ENCODE results near the gene ESRRA. TPM values are rescaled to one million over a fixed set of nuclear protein-coding genes. Genes with fewer than 3 reads are reported as not detected.

Gene ESRRA
- total RNA-seq, 2 experiments from 2014 or later: 10.9 to 12.0 TPM

DNA sequence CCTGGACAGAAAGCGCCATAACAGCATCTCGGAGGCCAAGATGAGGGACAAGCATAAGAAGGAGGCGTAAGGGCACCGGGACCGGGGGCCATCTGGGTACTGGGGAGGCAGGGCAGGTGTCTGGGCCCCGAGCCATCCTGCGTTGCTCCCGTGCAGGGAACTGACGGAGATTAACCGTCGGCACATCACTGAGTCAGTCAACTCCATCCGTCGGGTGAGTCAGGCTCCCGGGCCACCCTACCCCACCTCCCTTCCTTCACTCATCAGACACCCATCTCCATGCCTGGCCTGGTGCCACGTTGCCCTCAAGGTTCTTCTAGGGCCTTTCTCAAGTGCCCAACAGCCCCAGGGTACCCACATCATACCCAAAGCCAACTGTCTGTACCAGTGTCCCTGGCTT, 39.0 kb upstream of the ESRRA start:
- DNase-seq (no peak), ATAC-seq (ENCODE audit: poor library complexity) (no peak)
- intact Hi-C loops (cut with DNase I, micrococcal nuclease): no loop called here
- Mint-ChIP-seq H3K27ac (no peak overlapping the region), H3K4me1 (ENCODE audit: low read depth) (peaks cover 25% of the 10 kb centered on the region), H3K36me3 (ENCODE audit: low read depth) (peaks cover 15% of the 10 kb centered on the region), H3K4me3 (no peak overlapping the region), H3K27me3 (peaks cover 5% of the 10 kb centered on the region), H3K9me3 (no peaks in the 10 kb centered on the region)
- Histone ChIP-seq H3K4me1 (ENCODE audit: insufficient read depth, low read length) (peaks cover 30% of the 10 kb centered on the region), H3K27ac (ENCODE audit: low read depth in 1 of 2, low read length in 2 of 2) (no peak overlapping the region), H3K4me3 (ENCODE audit: low read length) (no peak overlapping the region), H3K9me3 (ENCODE audit: control insufficient read depth in 1 of 2, insufficient read depth in 1 of 2, low read length in 2 of 2) (no peaks in the 10 kb centered on the region), H3K36me3 (ENCODE audit: insufficient read depth, low read length) (peaks cover 8% of the 10 kb centered on the region), H3K27me3 (ENCODE audit: control insufficient read depth in 1 of 2, insufficient read depth in 2 of 2, low read length in 2 of 2) (no peaks in the 10 kb centered on the region)
- ChIA-PET POLR2A (interaction anchor here (6.6 kb wide), 1 partner anchor 60 kb away, joined by 108 read pairs; the partner anchor contains the start of gene FERMT3), CTCF (no interaction called here)
- TF ChIP-seq, protein P1, sequence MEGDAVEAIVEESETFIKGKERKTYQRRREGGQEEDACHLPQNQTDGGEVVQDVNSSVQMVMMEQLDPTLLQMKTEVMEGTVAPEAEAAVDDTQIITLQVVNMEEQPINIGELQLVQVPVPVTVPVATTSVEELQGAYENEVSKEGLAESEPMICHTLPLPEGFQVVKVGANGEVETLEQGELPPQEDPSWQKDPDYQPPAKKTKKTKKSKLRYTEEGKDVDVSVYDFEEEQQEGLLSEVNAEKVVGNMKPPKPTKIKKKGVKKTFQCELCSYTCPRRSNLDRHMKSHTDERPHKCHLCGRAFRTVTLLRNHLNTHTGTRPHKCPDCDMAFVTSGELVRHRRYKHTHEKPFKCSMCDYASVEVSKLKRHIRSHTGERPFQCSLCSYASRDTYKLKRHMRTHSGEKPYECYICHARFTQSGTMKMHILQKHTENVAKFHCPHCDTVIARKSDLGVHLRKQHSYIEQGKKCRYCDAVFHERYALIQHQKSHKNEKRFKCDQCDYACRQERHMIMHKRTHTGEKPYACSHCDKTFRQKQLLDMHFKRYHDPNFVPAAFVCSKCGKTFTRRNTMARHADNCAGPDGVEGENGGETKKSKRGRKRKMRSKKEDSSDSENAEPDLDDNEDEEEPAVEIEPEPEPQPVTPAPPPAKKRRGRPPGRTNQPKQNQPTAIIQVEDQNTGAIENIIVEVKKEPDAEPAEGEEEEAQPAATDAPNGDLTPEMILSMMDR (IDR thresholded peaks at IDR 0.05): no peak

DNA sequence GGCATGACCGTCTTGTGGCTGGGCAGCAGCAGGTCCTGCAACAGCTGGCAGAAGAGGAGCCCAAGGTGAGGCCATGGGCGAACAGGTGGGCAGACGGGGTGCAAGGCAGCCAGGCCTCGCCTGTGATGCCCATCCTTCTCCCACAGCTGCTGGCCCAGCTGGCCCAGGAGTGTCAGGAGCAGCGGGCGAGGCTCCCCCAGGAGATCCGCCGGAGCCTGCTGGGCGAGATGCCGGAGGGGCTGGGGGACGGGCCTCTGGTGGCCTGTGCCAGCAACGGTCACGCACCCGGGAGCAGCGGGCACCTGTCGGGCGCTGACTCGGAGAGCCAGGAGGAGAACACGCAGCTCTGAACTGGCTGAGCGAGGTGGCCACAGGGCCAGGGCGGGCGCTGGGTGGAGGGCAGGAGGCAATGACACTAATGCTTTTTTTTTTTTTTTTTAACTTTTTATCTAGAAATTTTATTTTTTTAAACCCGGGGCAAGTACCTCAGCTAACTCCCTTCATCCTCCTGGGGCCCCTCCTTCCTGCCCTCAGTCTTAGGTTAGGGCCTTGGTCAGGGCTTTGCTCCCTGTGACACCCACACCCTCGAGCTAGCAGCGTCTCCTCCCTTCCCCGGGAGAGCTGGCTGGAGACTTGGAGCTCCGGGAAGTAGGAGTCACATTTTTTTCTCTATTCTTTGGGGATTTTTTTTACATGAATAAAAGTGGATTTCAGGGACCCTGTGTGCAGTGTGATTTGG, 37.9 kb upstream of the ESRRA start:
- H3K27ac ChIP-seq (ENCODE audit: low read depth in 1 of 2, low read length in 2 of 2): no peak overlapping the region
- H3K9me3 ChIP-seq (ENCODE audit: control insufficient read depth in 1 of 2, insufficient read depth in 1 of 2, low read length in 2 of 2): no peaks in the 10 kb centered on the region
- no peaks in the 10 kb centered on the region for H3K9me3 Mint-ChIP-seq
- H3K4me1 ChIP-seq (ENCODE audit: insufficient read depth, low read length): peaks cover 40% of the 10 kb centered on the region
- TF ChIP-seq, protein P1 (IDR thresholded peaks at IDR 0.05): no peak
- H3K4me3 Mint-ChIP-seq: peak overlapping the region; percentile 94
- H3K36me3 Mint-ChIP-seq (ENCODE audit: low read depth): peaks cover 20% of the 10 kb centered on the region
- ATAC-seq (ENCODE audit: poor library complexity) (no peak), DNase-seq (peak in 1 of 14 experiments; percentile 36)
- H3K4me1 Mint-ChIP-seq (ENCODE audit: low read depth): peaks cover 32% of the 10 kb centered on the region
- intact Hi-C loops (cut with DNase I, micrococcal nuclease): no loop called here
- peaks cover 7% of the 10 kb centered on the region for H3K36me3 ChIP-seq (ENCODE audit: insufficient read depth, low read length)
- peak overlapping the region; percentile 99 for H3K27ac Mint-ChIP-seq
- H3K27me3 Mint-ChIP-seq: peaks cover 5% of the 10 kb centered on the region
- ChIA-PET CTCF (interaction anchor here (0.6 to 3.4 kb wide), 5 partner anchors 15 to 814 kb away, joined by 3 to 19 read pairs (median 5); partner anchors contain the start of gene STIP1), POLR2A (interaction anchor here (0.8 to 6.6 kb wide), 6 partner anchors 18 to 61 kb away, joined by 5 to 108 read pairs (median 60); partner anchors contain the start of genes FERMT3, FKBP2, GPR137 and NUDT22)
- no peak overlapping the region for H3K4me3 ChIP-seq (ENCODE audit: low read length)
- H3K27me3 ChIP-seq (ENCODE audit: control insufficient read depth in 1 of 2, insufficient read depth in 2 of 2, low read length in 2 of 2): no peaks in the 10 kb centered on the region

DNA sequence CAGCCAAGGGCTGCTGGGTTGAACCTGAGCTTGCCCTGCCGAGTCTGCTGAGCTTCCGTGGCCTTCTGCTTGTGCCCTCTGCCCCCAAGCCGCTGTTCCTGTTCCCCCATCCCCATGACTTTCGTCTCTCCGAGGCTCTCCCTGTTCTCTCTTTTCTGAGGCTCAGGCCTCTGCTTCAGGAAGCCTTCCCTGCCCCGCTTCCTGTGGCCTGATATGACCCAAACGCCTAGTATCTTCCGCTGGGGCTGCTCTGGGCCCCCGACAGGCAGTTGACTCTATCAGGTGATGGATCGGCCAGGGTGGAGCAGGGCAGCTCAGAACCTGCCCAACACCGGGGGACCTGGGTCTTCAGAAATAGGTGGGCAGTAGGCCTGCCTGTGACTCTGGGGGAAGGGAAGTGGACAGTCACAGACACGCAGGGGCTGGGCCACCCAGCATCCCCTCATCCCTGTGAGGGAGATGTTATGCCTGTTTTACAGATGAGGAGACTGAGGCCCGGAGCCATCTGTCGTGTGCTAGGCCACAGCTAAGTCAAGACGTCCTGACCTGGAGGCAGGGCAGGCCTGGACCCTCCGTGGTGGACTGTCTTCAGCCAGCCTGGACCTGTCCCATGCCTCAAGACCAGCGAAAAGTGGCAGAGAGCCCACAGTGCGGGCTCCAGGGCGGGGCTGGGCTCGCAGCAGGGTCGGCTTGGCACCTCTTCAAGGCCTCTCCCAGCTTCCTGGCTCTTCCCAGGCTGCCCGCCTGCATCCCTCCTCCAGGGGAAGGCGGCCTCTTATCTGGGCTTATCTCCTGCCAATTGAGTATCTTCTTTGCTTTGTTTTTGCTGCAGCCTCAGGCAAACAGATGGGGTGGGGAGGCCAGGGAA, 37.1 kb upstream of the ESRRA start:
- Histone ChIP-seq H3K36me3 (ENCODE audit: insufficient read depth, low read length) (no peaks in the 10 kb centered on the region), H3K9me3 (ENCODE audit: control insufficient read depth in 1 of 2, insufficient read depth in 1 of 2, low read length in 2 of 2) (no peaks in the 10 kb centered on the region), H3K4me3 (ENCODE audit: low read length) (peak overlapping the region; percentile 97), H3K27ac (ENCODE audit: low read depth in 1 of 2, low read length in 2 of 2) (peak overlapping the region; percentile 92 to 99), H3K27me3 (ENCODE audit: control insufficient read depth in 1 of 2, insufficient read depth in 2 of 2, low read length in 2 of 2) (no peaks in the 10 kb centered on the region), H3K4me1 (ENCODE audit: insufficient read depth, low read length) (peaks cover 43% of the 10 kb centered on the region)
- Mint-ChIP-seq H3K9me3 (no peaks in the 10 kb centered on the region), H3K27me3 (peaks cover 5% of the 10 kb centered on the region), H3K4me1 (ENCODE audit: low read depth) (peaks cover 32% of the 10 kb centered on the region), H3K27ac (peak overlapping the region; percentile 99), H3K36me3 (ENCODE audit: low read depth) (peaks cover 20% of the 10 kb centered on the region), H3K4me3 (peak overlapping the region; percentile 94)
- ATAC-seq (ENCODE audit: poor library complexity): no peak
- CTCF ChIA-PET: interaction anchor here (1.4 to 3.4 kb wide), 6 partner anchors 16 to 82 kb away, joined by 4 to 19 read pairs (median 6); partner anchors contain the start of genes PPP1R14B, PRDX5, STIP1 and TRMT112
- POLR2A ChIA-PET: interaction anchor here (0.8 to 6.6 kb wide), 14 partner anchors 15 to 83 kb away, joined by 3 to 125 read pairs (median 20); partner anchors contain the start of genes BAD, DNAJC4, ESRRA and FERMT3
- TF ChIP-seq, protein P1 (IDR thresholded peaks at IDR 0.05): no peak
- intact Hi-C loops (cut with DNase I, micrococcal nuclease): no loop called here
- DNase-seq: peak in 1 of 14 experiments; percentile 37
